SU-DHL-6 (cell line): ENCODE data around the gene ZBBX.

Source experiments
- H2AFZ ChIP-seq: fragments of 200-600 bp; sonication (generic); 2 replicates; pipeline ENCODE4 v1.6.1; 2014; ENCODE audit warnings: low read depth, mild to moderate bottlenecking, moderate library complexity, mixed read lengths, antibody characterized with exemption, low read length; ENCODE audit not compliant: severe bottlenecking
- H3F3A ChIP-seq: fragments of 200-600 bp; shearing (Covaris generic); 2 replicates; pipeline ENCODE4 v1.6.0; 2016; ENCODE audit warnings: antibody characterized with exemption, mild to moderate bottlenecking; ENCODE audit not compliant: insufficient read depth
- H3K27ac ChIP-seq: fragments of 200-600 bp; sonication (generic); 2 replicates; pipeline ENCODE4 v1.5.1; 2016; ENCODE audit warnings: low read depth, mild to moderate bottlenecking, low read length, moderate library complexity, mixed read lengths
- H3K27me3 ChIP-seq: fragments of 200-600 bp; sonication (generic), shearing (Covaris generic); 2 replicates; pipeline ENCODE4 v1.6.0; 2014; ENCODE audit warnings: mild to moderate bottlenecking, low read length
- H3K36me3 ChIP-seq: fragments of 200-600 bp; sonication (generic); 2 replicates; pipeline ENCODE4 v1.6.1; 2014; ENCODE audit warnings: mild to moderate bottlenecking, low read length, mixed read lengths
- H3K4me2 ChIP-seq: fragments of 300-600, 200-600 bp; shearing (Covaris generic), sonication (generic); 2 replicates; pipeline ENCODE4 v1.6.0; 2014; ENCODE audit warnings: low read length, low read depth, mild to moderate bottlenecking; ENCODE audit not compliant: poor library complexity, severe bottlenecking
- H3K4me3 ChIP-seq: fragments of 200-600 bp; sonication (generic); 2 replicates; pipeline ENCODE4 v1.5.1; 2014; ENCODE audit warnings: antibody characterized with exemption, low read length, mild to moderate bottlenecking, mixed read lengths; ENCODE audit not compliant: insufficient read depth, poor library complexity, severe bottlenecking
- H3K79me2 ChIP-seq: fragments of 200-600 bp; sonication (generic); 2 replicates; pipeline ENCODE4 v1.6.1; 2014; ENCODE audit warnings: mild to moderate bottlenecking, low read length, moderate library complexity; ENCODE audit not compliant: insufficient read depth
- H3K9ac ChIP-seq: fragments of 200-600 bp; sonication (generic); 2 replicates; pipeline ENCODE4 v1.7.0; 2014; ENCODE audit warnings: mild to moderate bottlenecking, low read length
- H3K9me2 ChIP-seq: fragments of 200-600 bp; sonication (generic); replicated peaks from 2 replicates; pipeline ENCODE4 v1.6.1; 2014; ENCODE audit warnings: low read length; ENCODE audit not compliant: insufficient read depth
- H3K9me3 ChIP-seq: fragments of 200-600 bp; sonication (generic); 2 replicates; pipeline ENCODE4 v1.6.1; 2014; ENCODE audit warnings: low read length, mixed read lengths; ENCODE audit not compliant: insufficient read depth
- H4K20me1 ChIP-seq: fragments of 200-600 bp; sonication (generic); 2 replicates; pipeline ENCODE4 v1.6.1; 2014; ENCODE audit warnings: low read depth, mild to moderate bottlenecking, antibody characterized with exemption, low read length, moderate library complexity, mixed read lengths
- CTCF ChIP-seq: fragments of 200-600 bp; sonication (generic); IDR thresholded peaks from one replicate; pipeline ENCODE4 v1.5.1; 2017; ENCODE audit warnings: antibody characterized with exemption, mild to moderate bottlenecking, low read length, moderate library complexity; ENCODE audit not compliant: insufficient read depth, poor library complexity, severe bottlenecking
- EZH2phosphoT487 ChIP-seq: fragments of 200-600 bp; sonication (generic), shearing (Covaris generic); conservative IDR thresholded peaks from 2 replicates; pipeline ENCODE4 v1.6.1; 2018; ENCODE audit warnings: mild to moderate bottlenecking, antibody characterized with exemption, low read length, moderate library complexity, mixed read lengths

ZBBX gene

GRCh38 chr3:167361948-167362347 is 18.1 kb downstream of the ZBBX start:
- Histone ChIP-seq H3K36me3 (no peaks in the 10 kb centered on the region), H3K27me3 (no peaks in the 10 kb centered on the region), H3K4me3 (no peak overlapping the region), H3K9ac (no peak overlapping the region), H3K27ac (no peak overlapping the region), H3K9me3 (no peaks in the 10 kb centered on the region), H3K9me2 (no peaks in the 10 kb centered on the region), H2AFZ (no peak overlapping the region), H3K79me2 (no peaks in the 10 kb centered on the region), H3K4me2 (no peak overlapping the region), H3F3A (no peaks in the 10 kb centered on the region), H4K20me1 (no peaks in the 10 kb centered on the region)
- no peak for TF ChIP-seq EZH2phosphoT487
- no peak for TF ChIP-seq CTCF

- no peaks in the 10 kb centered on the region for H3K36me3 ChIP-seq
- no peak overlapping the region for H3K4me2 ChIP-seq
- no peaks in the 10 kb centered on the region for H3F3A ChIP-seq
- H3K27ac ChIP-seq: no peak overlapping the region
- no peaks in the 10 kb centered on the region for H3K79me2 ChIP-seq
- no peaks in the 10 kb centered on the region for H3K27me3 ChIP-seq
- H2AFZ ChIP-seq: no peak overlapping the region
- H3K4me3 ChIP-seq: no peak overlapping the region
- H3K9me2 ChIP-seq: no peaks in the 10 kb centered on the region
- no peak overlapping the region for H3K9ac ChIP-seq
- H4K20me1 ChIP-seq: no peaks in the 10 kb centered on the region
- H3K9me3 ChIP-seq: no peaks in the 10 kb centered on the region
- TF ChIP-seq CTCF: no peak
- no peak for TF ChIP-seq EZH2phosphoT487
Observed at GRCh38 chr3:167361306-167361705, 18.8 kb downstream of the ZBBX start.

- H3K79me2 ChIP-seq: no peaks in the 10 kb centered on the region
- H3K27ac ChIP-seq: no peak overlapping the region
- no peak overlapping the region for H2AFZ ChIP-seq
- no peak overlapping the region for H3K9ac ChIP-seq
- no peaks in the 10 kb centered on the region for H3F3A ChIP-seq
- no peak for TF ChIP-seq EZH2phosphoT487
- TF ChIP-seq CTCF: no peak
- no peak overlapping the region for H3K4me3 ChIP-seq
- no peaks in the 10 kb centered on the region for H3K9me2 ChIP-seq
- H3K9me3 ChIP-seq: no peaks in the 10 kb centered on the region
- no peaks in the 10 kb centered on the region for H4K20me1 ChIP-seq
- H3K4me2 ChIP-seq: no peak overlapping the region
- H3K36me3 ChIP-seq: no peaks in the 10 kb centered on the region
- H3K27me3 ChIP-seq: no peaks in the 10 kb centered on the region
Observed at GRCh38 chr3:167355446-167355845, 24.7 kb downstream of the ZBBX start.
